HepG2 (cell line): Measurements from ENCODE around the gene MACROD2. TPM values are rescaled to one million over a fixed set of nuclear protein-coding genes. Genes with fewer than 3 reads are reported as not detected.

Source experiments
- ATAC-seq: fragments of 200-7000 bp; cut with Tn5 transposase; 3 replicates; pipeline ENCODE4 v1.9.1; 2020; ENCODE audit warnings: mild to moderate bottlenecking, moderate library complexity
- BruUV-seq: library from RNA; stranded (reverse); fragments of 400-500 nt; replicated peaks from 2 replicates; lab custom pipeline; 2021; lab: Mats Ljungman, UMichigan
- CTCF ChIA-PET: fragments of 300-600 bp; formaldehyde crosslinking; extraction: SDS; loops from one replicate; lab custom pipeline; 2021; ENCODE audit warnings: low total read pairs, inconsistent platforms, low intra/inter-chr PET ratio; lab: Yijun Ruan, JAX
- POLR2A ChIA-PET: fragments of 350-600 bp; sonication (Branson Sonifier 250); formaldehyde crosslinking; loops from one replicate; lab custom pipeline; 2020; ENCODE audit warnings: antibody characterized with exemption, inconsistent platforms; lab: Yijun Ruan, JAX
- DNase-seq: peaks from one replicate; pipeline ENCODE4 v3.0.0-alpha.2; 2015; ENCODE audit warnings: low spot score
- FAIRE-seq: peaks from 3 replicates; lab custom pipeline; 2011; peaks lifted over from hg19 to GRCh38; lab: Jason Lieb, UNC
- H2AFZ ChIP-seq: one replicate; pipeline ENCODE4 v1.6.1; 2011; ENCODE audit warnings: low read length, inconsistent platforms
- H3K27ac ChIP-seq: fragments of 300-600 bp; 3 replicates; pipeline ENCODE4 v1.8.0; 2011; ENCODE audit warnings: mixed run types, mild to moderate bottlenecking, mixed read lengths, low read length, inconsistent platforms; ENCODE audit not compliant: insufficient read depth; ENCODE audit errors: extremely low read length
- H3K27me3 ChIP-seq, 2 experiments: fragments of 200-600 bp in 1 of 2; 2 replicates in 1 of 2; 3 replicates in 1 of 2; pipeline versions ENCODE4 v1.6.0 to v1.8.0; 2011; ENCODE audit warnings: low read length in 2 of 2, mild to moderate bottlenecking in 2 of 2, moderate library complexity in 2 of 2, inconsistent platforms in 1 of 2; ENCODE audit not compliant: insufficient read depth in 2 of 2, control insufficient read depth in 1 of 2
- H3K36me3 ChIP-seq, 2 experiments: fragments of 200-600 bp in 1 of 2; replicated peaks in 1 of 2; 2 replicates in 1 of 2; 3 replicates in 1 of 2; pipeline versions ENCODE4 v1.5.1 to v1.8.0; 2011; ENCODE audit warnings: low read length in 2 of 2, inconsistent platforms in 1 of 2; ENCODE audit not compliant: insufficient read depth in 2 of 2, control insufficient read depth in 1 of 2
- H3K4me1 ChIP-seq: 2 replicates; pipeline ENCODE4 v1.5.1; 2012; ENCODE audit warnings: low read length, inconsistent platforms; ENCODE audit not compliant: insufficient read depth
- H3K4me2 ChIP-seq: 2 replicates; pipeline ENCODE4 v1.6.0; 2011; ENCODE audit warnings: low read depth, low read length, inconsistent platforms
- H3K4me3 ChIP-seq, 3 experiments: fragments of 200-600 bp in 1 of 3; sonication (generic), shearing (Covaris generic) in 1 of 3; replicated peaks in 1 of 3; 2 replicates each; pipeline ENCODE4 v1.5.1; 2011 to 2016; ENCODE audit warnings: low read length in 3 of 3, inconsistent platforms in 2 of 3, low read depth in 2 of 3, mild to moderate bottlenecking in 2 of 3, control low read depth in 1 of 3, mixed read lengths in 1 of 3; ENCODE audit not compliant: insufficient read depth in 1 of 3
- H3K79me2 ChIP-seq: one replicate; pipeline ENCODE4 v1.6.1; 2011; ENCODE audit warnings: low read length, inconsistent platforms; ENCODE audit not compliant: insufficient read depth
- H3K9ac ChIP-seq: 2 replicates; pipeline ENCODE4 v1.6.0; 2011; ENCODE audit warnings: mild to moderate bottlenecking, low read depth, low read length, inconsistent platforms; ENCODE audit not compliant: insufficient read depth
- H3K9me3 ChIP-seq: 2 replicates; pipeline ENCODE4 v1.5.1; 2012; ENCODE audit warnings: mild to moderate bottlenecking, low read length
- H4K20me1 ChIP-seq: 2 replicates; pipeline ENCODE4 v1.6.0; 2011; ENCODE audit warnings: inconsistent platforms, mild to moderate bottlenecking, low read length, moderate library complexity; ENCODE audit not compliant: insufficient read depth
- CREB1 ChIP-seq, 2 experiments: fragments of 450-650 bp in 1 of 2; IDR thresholded peaks; 2 replicates each; pipeline ENCODE4 v1.6.1; 2016 to 2017; ENCODE audit warnings: control low read depth in 1 of 2, mild to moderate bottlenecking in 1 of 2, missing compliant biosample characterization in 1 of 2, missing genetic modification characterization in 1 of 2
- GTF3A ChIP-seq: sonication (generic); formaldehyde crosslinking; conservative IDR thresholded peaks from 2 replicates; pipeline ENCODE4 v1.4.0; 2020; ENCODE audit warnings: mild to moderate bottlenecking, missing genetic modification reagents
- POLR2G ChIP-seq: fragments of 200-400 bp; formaldehyde crosslinking; IDR thresholded peaks from 2 replicates; pipeline ENCODE4 v1.6.1; 2018; ENCODE audit warnings: mild to moderate bottlenecking, low read depth, low read length, moderate library complexity
- UBTF ChIP-seq: sonication (generic); formaldehyde crosslinking; IDR thresholded peaks from 2 replicates; pipeline ENCODE4 v1.4.0; 2020; ENCODE audit warnings: mild to moderate bottlenecking, missing genetic modification reagents
- ZNF136 ChIP-seq: sonication (generic); formaldehyde crosslinking; IDR thresholded peaks from 2 replicates; pipeline ENCODE4 v1.8.1; 2022; ENCODE audit warnings: low read depth, mild to moderate bottlenecking, moderate library complexity, missing genetic modification reagents
- ZNF329 ChIP-seq: sonication (generic); formaldehyde crosslinking; IDR thresholded peaks from 2 replicates; pipeline ENCODE4 v1.9.0; 2021; ENCODE audit warnings: low read depth, mild to moderate bottlenecking, missing genetic modification reagents
- ZNF430 ChIP-seq: sonication (generic); formaldehyde crosslinking; IDR thresholded peaks from 2 replicates; pipeline ENCODE4 v1.9.0; 2021; ENCODE audit warnings: mild to moderate bottlenecking, missing genetic modification reagents
- WGBS: methylation state at CpG from one replicate; pipeline ENCODE4 v1.1.6; 2017; ENCODE audit warnings: low lambda C conversion rate; 5-methylcytosine and 5-hydroxymethylcytosine counted together
- in situ Hi-C: cut with HindIII; loops from 2 replicates; pipeline ENCODE4 v1.10.0; 2017; ENCODE audit warnings: low pct_unique_long_range_greater_than_20kb; ENCODE audit not compliant: extremely low pct_ligation_motif_present
- intact Hi-C: fragments of 100-400 bp; cut with micrococcal nuclease; formaldehyde crosslinking; loops from one replicate; pipeline ENCODE4 v1.10.0; 2022; ENCODE audit not compliant: unreplicated experiment
- polyA plus RNA-seq, 8 experiments: library from polyadenylated mRNA; depleted of rRNA in 3 of 8; stranded (reverse) in 7 of 8; unstranded in 1 of 8; fragments of >200 nt; fragmentation: Illumina TruSeq in 4 of 8; extraction: Trizol in 4 of 8; gene quantifications; 2 replicates each; pipeline versions ENCODE4 v1.2.1 to v1.2.3, GENCODE V29; 2011 to 2016; ENCODE audit warnings: low read depth in 4 of 8, missing spikeins in 1 of 8, mixed read lengths in 1 of 8; ENCODE audit not compliant: insufficient read depth in 1 of 8
- total RNA-seq, 5 experiments: library from RNA; depleted of rRNA; stranded (reverse); fragments of >200 nt; fragmentation: Illumina TruSeq; extraction: Trizol; gene quantifications; 2 replicates each; pipeline ENCODE4 v1.2.3, GENCODE V29; 2016; ENCODE audit warnings: low read depth in 1 of 5

Gene MACROD2
- total and polyA plus RNA-seq, 2 of the 13 experiments (the other 11 are each of a cell fraction or from before 2014, with no cell fraction given) = 0.13 to 0.51 TPM

- intact Hi-C loops = no loop called here
- TF ChIP-seq POLR2G = no peak
- no peak for TF ChIP-seq ZNF430 (CRISPR knock-in tag)
- TF ChIP-seq GTF3A (CRISPR knock-in tag) = no peak
- no peak for TF ChIP-seq ZNF136
- TF ChIP-seq, all 625 proteins: peak for 0
- Histone ChIP-seq H3K9me3 (no peaks in the 10 kb centered on the region), H4K20me1 (no peaks in the 10 kb centered on the region), H3K27me3 (no peaks in the 10 kb centered on the region), H3K4me3 (no peak overlapping the region), H3K4me2 (no peak overlapping the region), H3K4me1 (no peaks in the 10 kb centered on the region), H3K36me3 (no peaks in the 10 kb centered on the region), H3K79me2 (no peaks in the 10 kb centered on the region), H2AFZ (no peak overlapping the region), H3K27ac (no peak overlapping the region), H3K9ac (no peak overlapping the region)
- 0% methylated on average over 5 of the region's 5 CpGs for WGBS
- BruUV-seq = no TSS peak
- ATAC-seq (no peak), DNase-seq (no peak), FAIRE-seq (no peak)
- in situ Hi-C loops = no loop called here
- CTCF ChIA-PET = no interaction called here
- POLR2A ChIA-PET = no interaction called here
Observed at GRCh38 chr20:15658295-15658694, 1663.0 kb downstream of the MACROD2 start.

- DNase-seq (no peak), FAIRE-seq (no peak), ATAC-seq (no peak)
- Histone ChIP-seq H3K27ac (no peak overlapping the region), H3K4me1 (no peaks in the 10 kb centered on the region), H3K9me3 (peaks cover 55% of the 10 kb centered on the region), H3K36me3 (no peaks in the 10 kb centered on the region), H4K20me1 (no peaks in the 10 kb centered on the region), H3K4me2 (no peak overlapping the region), H3K27me3 (no peaks in the 10 kb centered on the region), H3K79me2 (no peaks in the 10 kb centered on the region), H3K9ac (no peak overlapping the region), H3K4me3 (no peak overlapping the region), H2AFZ (no peak overlapping the region)
- intact Hi-C loops (no loop called here), in situ Hi-C loops (no loop called here)
- CTCF ChIA-PET = no interaction called here
- WGBS = 0% methylated on average over 1 of the region's 1 CpG
- POLR2A ChIA-PET = no interaction called here
- no TSS peak for BruUV-seq
- TF ChIP-seq ZNF329 (no peak), UBTF (no peak), CREB1 (IDR thresholded peaks at IDR 0.05) (peak; percentile 57), CREB1 (CRISPR knock-in tag; IDR thresholded peaks at IDR 0.05) (no peak), ZNF430 (CRISPR knock-in tag) (no peak)
Observed at GRCh38 chr20:15673206-15673605, 1677.9 kb downstream of the MACROD2 start.
